Body of pancreas (tissue), 4 donors: ENCODE data around the gene TDO2. TPM values are rescaled to one million over a fixed set of nuclear protein-coding genes. Genes with fewer than 3 reads are reported as not detected.

Experiments
- ATAC-seq: fragments of 150-250 bp; one replicate; pipeline ENCODE4 v1.9.1; 2016
- DNase-seq, 4 donors: peaks; one replicate each; pipeline ENCODE4 v3.0.0-alpha.2; 2019
- H3K27ac ChIP-seq, 4 donors: fragments of 200-600 bp; sonication (generic); 1 replicate in 3 of 4; 2 replicates in 1 of 4; pipeline versions ENCODE4 v1.5.1 to v1.6.1; 2016 to 2019; ENCODE audit warnings: mild to moderate bottlenecking in 1 of 4, mixed read lengths in 1 of 4, moderate library complexity in 1 of 4
- H3K27me3 ChIP-seq, 2 donors: fragments of 200-600 bp; sonication (generic); one replicate each; pipeline ENCODE4 v1.6.0; 2016; ENCODE audit warnings: mild to moderate bottlenecking in 1 of 2
- H3K36me3 ChIP-seq, 2 donors: fragments of 200-600 bp; sonication (generic); replicated peaks in 1 of 2; 2 replicates each; pipeline ENCODE4 v1.5.1; 2016; ENCODE audit warnings: low read depth in 2 of 2; ENCODE audit not compliant: insufficient read depth in 1 of 2
- H3K4me1 ChIP-seq: fragments of 200-600 bp; sonication (generic); one replicate; pipeline ENCODE4 v1.6.0; 2016
- H3K4me3 ChIP-seq, 2 donors: fragments of 200-600 bp; sonication (generic); 1 replicate in 1 of 2; 2 replicates in 1 of 2; pipeline ENCODE4 v1.5.1; 2016 to 2019
- H3K9me3 ChIP-seq, 3 donors: fragments of 200-600 bp; sonication (generic); 1 replicate in 2 of 3; 2 replicates in 1 of 3; pipeline ENCODE4 v1.5.1; 2016
- POLR2A ChIP-seq, 3 donors: fragments of 450-650 bp; IDR thresholded peaks; one replicate each; pipeline ENCODE4 v1.6.1; 2016; ENCODE audit warnings: antibody characterized with exemption in 3 of 3, mild to moderate bottlenecking in 2 of 3
- WGBS, 2 donors: methylation state at CpG; one replicate each; pipeline ENCODE4 v1.1.5; 2017; 5-methylcytosine and 5-hydroxymethylcytosine counted together
- intact Hi-C: fragments of 100-400 bp; cut with DNase I; formaldehyde crosslinking; loops from one replicate; pipeline ENCODE4 v1.15.1; 2023
- total RNA-seq, 2 donors: library from RNA; depleted of rRNA; stranded (reverse); fragments of >200 nt; gene quantifications; one replicate each; pipeline ENCODE4 v1.1.0, GENCODE V29; 2016
- TF ChIP-seq, protein P1 (sequence below), 7 experiments: fragments of 450-650 bp in 4 of 7; fragments of 200-600 bp in 3 of 7; sonication (generic) in 3 of 7; IDR thresholded peaks; one replicate each; pipeline ENCODE4 v1.5.1; 2016 to 2019; ENCODE audit warnings: antibody characterized with exemption in 7 of 7

Gene TDO2
- total RNA-seq, 2 donors from 2014 or later: 0.26 TPM; not detected in 1

DNA sequence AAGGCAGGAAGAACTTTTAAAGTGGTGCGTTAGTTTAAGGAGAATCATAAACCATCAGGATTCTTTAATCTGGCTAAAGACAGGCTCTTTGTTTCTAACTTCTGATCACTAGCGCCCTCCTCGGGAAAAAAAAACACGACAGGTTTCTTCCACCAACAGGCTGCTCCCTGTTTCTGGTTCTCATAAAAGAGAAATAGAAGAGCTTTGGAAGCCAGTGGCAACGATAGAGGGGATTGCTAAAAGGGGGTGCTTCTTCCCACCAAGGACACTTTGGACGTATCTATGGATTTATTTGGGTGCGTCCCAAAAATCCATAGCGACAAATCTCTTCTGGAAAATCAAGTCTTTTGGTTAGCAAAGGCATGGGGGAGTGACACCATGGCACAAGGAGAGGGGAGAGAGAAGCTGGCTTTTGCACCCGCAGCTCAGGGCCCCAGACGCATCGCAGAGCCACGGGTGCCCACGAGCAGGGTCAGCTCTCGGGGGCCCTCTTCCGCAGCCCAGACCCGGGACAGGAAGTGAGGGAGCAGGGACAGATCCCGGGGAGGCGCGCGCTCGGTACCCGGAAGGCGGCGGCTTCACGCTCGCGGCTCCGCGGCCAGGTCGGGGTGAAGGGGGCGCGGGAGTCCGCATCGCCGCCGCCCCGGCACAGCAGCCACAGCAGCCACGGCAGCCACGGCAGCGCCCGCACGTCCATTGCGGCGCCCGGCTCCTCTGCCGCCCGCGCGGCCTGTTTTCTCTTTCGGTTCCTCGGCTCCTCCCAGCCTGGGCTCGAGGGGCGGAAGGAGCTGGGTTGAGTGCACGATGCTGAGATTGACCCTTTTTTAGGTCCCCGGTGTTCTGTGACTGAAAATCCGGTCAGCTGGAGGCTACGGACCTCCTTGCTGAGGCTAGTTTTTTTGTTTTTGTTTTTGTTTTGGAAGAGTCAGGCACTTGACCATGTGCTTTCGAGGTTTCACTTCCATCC is 49.9 kb downstream of the TDO2 start, which contains the start of gene CTSO:
CTSO (minus strand) TSS at position 716 of the 967 bp plus-strand sequence; CDS start at position 697, 19 bp downstream.
- no peaks in the 10 kb centered on the region for H3K4me1 ChIP-seq
- peak within 1 kb of the TSS; percentile 68 to 71 for H3K4me3 ChIP-seq
- intact Hi-C loops: no loop called here
- H3K27me3 ChIP-seq: no peaks in the 10 kb centered on the region
- TF ChIP-seq POLR2A (IDR thresholded peaks at IDR 0.05): peak; percentile 59 to 79 (median 71)
- TF ChIP-seq, protein P1, sequence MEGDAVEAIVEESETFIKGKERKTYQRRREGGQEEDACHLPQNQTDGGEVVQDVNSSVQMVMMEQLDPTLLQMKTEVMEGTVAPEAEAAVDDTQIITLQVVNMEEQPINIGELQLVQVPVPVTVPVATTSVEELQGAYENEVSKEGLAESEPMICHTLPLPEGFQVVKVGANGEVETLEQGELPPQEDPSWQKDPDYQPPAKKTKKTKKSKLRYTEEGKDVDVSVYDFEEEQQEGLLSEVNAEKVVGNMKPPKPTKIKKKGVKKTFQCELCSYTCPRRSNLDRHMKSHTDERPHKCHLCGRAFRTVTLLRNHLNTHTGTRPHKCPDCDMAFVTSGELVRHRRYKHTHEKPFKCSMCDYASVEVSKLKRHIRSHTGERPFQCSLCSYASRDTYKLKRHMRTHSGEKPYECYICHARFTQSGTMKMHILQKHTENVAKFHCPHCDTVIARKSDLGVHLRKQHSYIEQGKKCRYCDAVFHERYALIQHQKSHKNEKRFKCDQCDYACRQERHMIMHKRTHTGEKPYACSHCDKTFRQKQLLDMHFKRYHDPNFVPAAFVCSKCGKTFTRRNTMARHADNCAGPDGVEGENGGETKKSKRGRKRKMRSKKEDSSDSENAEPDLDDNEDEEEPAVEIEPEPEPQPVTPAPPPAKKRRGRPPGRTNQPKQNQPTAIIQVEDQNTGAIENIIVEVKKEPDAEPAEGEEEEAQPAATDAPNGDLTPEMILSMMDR (IDR thresholded peaks at IDR 0.05): peak; percentile 20 to 75 (median 57)
- ATAC-seq (peak; percentile 92), DNase-seq (peak; percentile 70 to 80 (median 76))
- no peaks in the 10 kb centered on the region for H3K9me3 ChIP-seq
- 1% methylated on average over 34 to 52 of the region's 58 CpGs for whole genome bisulfite sequencing, 2 donors
- H3K27ac ChIP-seq: peak within 1 kb of the TSS; percentile 91 to 99 (median 97)
- H3K36me3 ChIP-seq: no peaks in the 10 kb centered on the region

DNA sequence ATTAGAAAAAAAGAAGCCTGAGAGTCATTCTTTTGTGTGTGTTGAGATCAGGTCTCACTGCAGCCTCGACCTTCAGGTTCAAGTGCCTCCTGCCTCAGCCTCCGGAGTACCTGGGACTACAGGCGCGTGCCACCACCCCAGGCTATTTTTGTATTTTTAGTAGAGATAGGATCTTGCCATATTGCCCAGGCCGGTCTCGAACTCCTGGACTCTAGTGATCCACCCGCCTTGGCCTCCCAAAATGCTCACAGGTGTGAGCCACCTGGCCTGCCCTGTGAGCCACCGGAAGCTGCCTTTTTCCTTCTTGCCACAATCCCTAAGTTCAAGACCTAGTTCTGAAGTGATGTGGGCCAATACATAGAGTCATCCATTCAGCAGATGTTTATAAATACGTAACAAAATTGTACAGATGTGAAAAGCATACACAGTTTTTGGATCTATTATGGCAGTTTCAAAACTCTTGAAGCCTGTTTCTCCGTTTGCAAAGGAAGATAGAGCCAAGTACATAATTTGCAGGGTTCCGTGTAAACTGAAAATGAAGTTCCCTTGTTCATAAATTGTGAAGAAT is 50.7 kb downstream of the TDO2 start:
- TF ChIP-seq, protein P1 (IDR thresholded peaks at IDR 0.05): no peak
- TF ChIP-seq POLR2A (IDR thresholded peaks at IDR 0.05): no peak
- H3K4me1 ChIP-seq: no peaks in the 10 kb centered on the region
- intact Hi-C loops: no loop called here
- H3K36me3 ChIP-seq: no peaks in the 10 kb centered on the region
- H3K9me3 ChIP-seq: no peaks in the 10 kb centered on the region
- 72 to 75% methylated on average over 11 of the region's 11 CpGs for WGBS, 2 donors
- ATAC-seq (no peak), DNase-seq (peak in 2 of 4 donors; percentile 3 to 14)
- H3K27me3 ChIP-seq: no peaks in the 10 kb centered on the region
- H3K27ac ChIP-seq: peak overlapping the region; percentile 91 to 99 (median 97)
- peak overlapping the region; percentile 68 to 71 for H3K4me3 ChIP-seq

DNA sequence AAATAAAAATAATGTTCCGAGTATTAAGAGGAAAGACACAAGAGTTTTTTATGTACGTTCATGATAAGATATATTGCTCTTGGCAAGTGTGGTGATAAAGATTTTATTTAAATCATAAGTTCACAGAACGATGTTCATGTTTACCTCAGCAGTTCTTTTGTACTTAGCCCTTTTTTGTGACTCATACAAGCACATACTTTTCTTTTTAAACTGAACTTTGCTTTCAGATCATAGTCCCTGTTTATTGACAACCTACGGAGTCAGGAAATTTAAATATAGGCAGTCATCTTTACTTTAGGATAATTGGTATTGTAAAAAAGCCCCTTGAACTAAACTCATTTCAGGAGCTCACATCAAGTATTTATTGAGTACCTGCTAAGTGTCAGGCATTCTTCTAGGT is 51.4 kb downstream of the TDO2 start:
- no peaks in the 10 kb centered on the region for H3K9me3 ChIP-seq
- no peaks in the 10 kb centered on the region for H3K36me3 ChIP-seq
- intact Hi-C loops: no loop called here
- TF ChIP-seq POLR2A (IDR thresholded peaks at IDR 0.05): no peak
- TF ChIP-seq, protein P1 (IDR thresholded peaks at IDR 0.05): no peak
- H3K27me3 ChIP-seq: no peaks in the 10 kb centered on the region
- H3K4me1 ChIP-seq: no peaks in the 10 kb centered on the region
- ATAC-seq (no peak), DNase-seq (no peak)
- no peak overlapping the region for H3K27ac ChIP-seq
- no peak overlapping the region for H3K4me3 ChIP-seq
- WGBS, 2 donors: 43 to 46% methylated on average over 4 of the region's 4 CpGs

DNA sequence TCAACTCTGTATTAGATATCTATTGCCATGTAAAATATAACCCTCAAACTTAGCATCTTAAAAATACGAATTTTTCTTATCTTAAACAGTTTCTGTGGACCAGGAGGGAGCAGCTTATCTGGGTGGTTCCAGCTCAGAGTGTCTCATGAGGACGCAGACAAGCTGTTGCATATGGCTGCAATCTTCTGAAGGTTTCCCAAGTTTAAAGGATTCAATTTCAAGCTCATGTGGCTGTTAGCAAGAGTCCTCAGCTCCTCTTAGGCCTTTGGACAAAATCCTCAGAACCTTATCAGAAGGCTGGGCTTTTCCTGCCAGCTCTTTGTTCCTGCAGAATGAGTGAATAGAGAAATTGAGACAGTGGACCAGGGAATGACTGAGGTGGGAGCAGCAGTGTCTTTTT is 53.0 kb downstream of the TDO2 start:
- H3K4me3 ChIP-seq: no peak overlapping the region
- no peak overlapping the region for H3K27ac ChIP-seq
- H3K36me3 ChIP-seq: no peaks in the 10 kb centered on the region
- intact Hi-C loops: no loop called here
- no peaks in the 10 kb centered on the region for H3K27me3 ChIP-seq
- ATAC-seq (no peak), DNase-seq (no peak)
- TF ChIP-seq, protein P1 (IDR thresholded peaks at IDR 0.05): no peak
- TF ChIP-seq POLR2A (IDR thresholded peaks at IDR 0.05): no peak
- H3K9me3 ChIP-seq: no peaks in the 10 kb centered on the region
- WGBS, 2 donors: 65 to 66% methylated on average over 2 of the region's 2 CpGs
- H3K4me1 ChIP-seq: no peaks in the 10 kb centered on the region
